NCI-H748 treated with DMSO at 0.1 percent for 48 hours (cell line): ENCODE measurements around the gene THAP8.
A peak's percentile ranks its signal among the peaks of the same experiment; 100 is the strongest.
"Not testable (repeated sequence)": the region's sequence is repeated elsewhere in the genome, so short reads cannot be mapped to it uniquely, and the experiment has no call there.

Experiments used
- DNase-seq: peaks from one replicate; lab custom pipeline; 2025; lab: John Stamatoyannopoulos, UW

THAP8 gene

GRCh38 chr19:36068810-36069499, 14.9 kb upstream of the THAP8 start:
- DNase-seq = not testable (repeated sequence)

DNA sequence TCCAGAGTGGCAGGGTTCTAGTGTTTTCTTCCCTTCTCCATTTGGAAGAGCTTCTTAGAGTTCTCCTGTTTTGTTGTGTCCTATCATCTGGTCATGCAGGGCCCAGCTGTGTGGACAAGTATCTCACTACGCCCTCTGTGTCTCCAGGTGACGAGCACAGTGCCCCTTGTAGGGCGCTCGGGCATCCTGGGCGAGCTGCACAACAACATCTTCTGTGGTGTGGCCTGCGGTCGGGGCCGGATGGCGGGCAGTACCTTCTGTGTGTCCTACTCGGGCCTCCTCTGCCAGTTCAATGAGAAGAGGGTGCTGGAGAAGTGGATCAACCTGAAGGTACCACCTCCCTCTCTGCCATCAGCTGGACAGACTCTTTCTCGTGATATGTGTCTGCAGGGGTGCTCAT, 13.6 kb upstream of the THAP8 start:
- DNase-seq = no peak

DNA sequence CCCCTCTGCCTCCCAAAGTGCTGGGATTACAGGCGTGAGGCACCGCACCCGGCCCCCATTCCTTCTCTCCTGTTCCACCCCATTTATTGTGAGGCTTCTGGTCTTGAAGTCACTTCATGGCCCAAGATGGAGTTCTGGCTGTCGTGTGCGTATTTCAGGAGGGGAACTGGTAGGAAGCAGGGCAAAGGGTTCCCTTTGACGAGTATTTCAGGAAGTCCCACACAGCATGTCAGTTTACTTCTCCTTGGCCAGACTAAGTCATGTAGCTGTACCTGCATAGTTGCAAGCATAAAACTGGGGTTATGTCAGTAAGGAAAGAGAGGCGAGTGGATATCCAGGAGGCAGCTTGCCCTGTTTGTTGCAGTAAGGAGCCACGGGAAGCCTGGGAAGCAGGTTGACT, 10.7 kb upstream of the THAP8 start:
- DNase-seq = no peak

GRCh38 chr19:36061367-36061766, 7.3 kb upstream of the THAP8 start:
- no peak for DNase-seq

DNA sequence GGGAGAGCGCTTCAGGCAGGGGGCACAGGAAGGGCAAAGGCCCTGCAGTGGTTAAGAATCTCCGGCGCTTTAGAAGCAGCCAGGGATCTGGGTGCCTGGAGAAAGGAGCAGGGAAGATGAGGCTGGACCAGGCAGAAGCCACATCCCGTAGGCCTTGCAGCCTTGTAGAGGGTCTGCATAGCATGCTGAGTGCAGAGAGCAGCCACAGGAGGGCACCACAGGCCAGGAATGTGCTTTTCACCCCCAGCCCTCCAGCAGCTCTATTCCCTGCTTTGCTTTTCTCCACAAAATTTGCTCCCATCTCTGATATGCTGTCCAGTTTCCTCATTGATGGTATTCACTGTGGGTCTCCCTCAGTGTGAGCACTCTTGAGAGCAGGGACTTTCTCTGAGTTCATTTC, 6.3 kb upstream of the THAP8 start:
- DNase-seq = no peak

- no peak for DNase-seq
Measured at GRCh38 chr19:36059180-36059910, 5.3 kb upstream of the THAP8 start.

- DNase-seq = no peak
Measured at GRCh38 chr19:36058481-36059179, 4.5 kb upstream of the THAP8 start.

DNA sequence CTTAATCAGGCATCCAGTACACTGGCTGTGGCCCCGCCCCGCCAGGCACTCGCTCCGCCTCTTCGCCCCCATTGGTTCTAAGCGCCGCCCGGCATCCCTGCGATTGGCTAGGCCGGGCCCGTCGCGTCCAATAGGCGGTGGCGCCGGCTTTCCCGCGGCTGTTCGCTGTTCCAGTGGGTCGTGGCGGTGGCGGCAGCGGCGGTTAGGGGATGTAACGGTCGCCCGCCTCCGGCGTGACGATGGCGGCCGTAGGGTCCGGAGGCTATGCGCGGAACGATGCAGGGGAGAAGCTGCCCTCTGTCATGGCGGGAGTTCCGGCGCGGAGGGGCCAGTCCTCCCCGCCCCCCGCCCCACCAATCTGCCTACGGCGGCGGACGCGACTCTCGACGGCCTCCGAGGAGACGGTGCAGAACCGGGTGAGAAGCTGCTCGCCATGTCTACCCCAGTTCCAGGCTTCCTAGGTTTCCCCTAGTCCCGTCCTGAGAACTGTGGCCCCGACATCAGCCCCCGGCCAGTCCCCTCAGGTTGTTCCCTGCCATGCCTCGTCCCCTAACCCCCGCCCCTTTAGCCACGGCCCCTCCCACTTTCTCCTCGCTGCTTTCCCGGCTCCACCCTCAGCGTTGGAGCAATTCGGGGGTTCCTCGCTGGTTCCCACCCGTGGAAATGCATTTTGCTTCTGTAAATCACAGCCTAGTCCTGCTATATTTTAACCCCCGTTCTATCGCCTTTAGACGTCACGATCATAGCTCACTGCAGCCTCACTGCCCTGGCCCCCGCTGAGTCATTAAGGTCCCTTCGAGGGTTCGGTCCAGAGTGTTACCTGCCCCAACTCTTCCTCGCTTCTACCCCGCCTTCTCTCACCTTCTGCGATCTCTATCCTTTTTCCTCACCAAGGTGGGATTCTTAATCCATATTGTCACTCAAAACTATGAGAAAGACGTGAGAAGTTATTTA, 925 bp upstream of the THAP8 start, which contains the start of gene WDR62:
Gene WDR62 (plus strand): TSS at position 165 of the 954 bp plus-strand sequence. CDS start 75 bp downstream, at position 240.
- DNase-seq = peak; percentile 98

DNA sequence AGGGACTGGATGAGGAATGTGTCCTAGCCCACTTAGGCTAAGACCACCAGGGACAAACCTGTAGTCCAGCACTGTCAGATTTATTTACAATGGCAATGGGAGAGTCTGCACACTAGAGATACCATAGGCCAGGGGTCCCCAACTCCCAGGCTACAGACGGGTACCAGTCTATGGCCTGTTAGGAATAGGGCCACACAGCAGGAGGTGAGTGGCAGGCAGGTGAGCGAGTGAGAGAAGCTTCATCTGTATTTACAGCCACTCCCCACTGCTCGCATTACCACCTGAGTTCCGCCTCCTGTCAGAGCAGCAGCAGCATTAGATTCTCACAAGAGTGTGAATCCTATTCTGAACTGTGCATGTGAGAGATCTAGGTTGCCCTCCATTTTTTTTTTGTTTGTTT, 2.4 kb downstream of the THAP8 start:
- no peak for DNase-seq

GRCh38 chr19:36051236-36051635, 2.8 kb downstream of the THAP8 start:
- no peak for DNase-seq

DNA sequence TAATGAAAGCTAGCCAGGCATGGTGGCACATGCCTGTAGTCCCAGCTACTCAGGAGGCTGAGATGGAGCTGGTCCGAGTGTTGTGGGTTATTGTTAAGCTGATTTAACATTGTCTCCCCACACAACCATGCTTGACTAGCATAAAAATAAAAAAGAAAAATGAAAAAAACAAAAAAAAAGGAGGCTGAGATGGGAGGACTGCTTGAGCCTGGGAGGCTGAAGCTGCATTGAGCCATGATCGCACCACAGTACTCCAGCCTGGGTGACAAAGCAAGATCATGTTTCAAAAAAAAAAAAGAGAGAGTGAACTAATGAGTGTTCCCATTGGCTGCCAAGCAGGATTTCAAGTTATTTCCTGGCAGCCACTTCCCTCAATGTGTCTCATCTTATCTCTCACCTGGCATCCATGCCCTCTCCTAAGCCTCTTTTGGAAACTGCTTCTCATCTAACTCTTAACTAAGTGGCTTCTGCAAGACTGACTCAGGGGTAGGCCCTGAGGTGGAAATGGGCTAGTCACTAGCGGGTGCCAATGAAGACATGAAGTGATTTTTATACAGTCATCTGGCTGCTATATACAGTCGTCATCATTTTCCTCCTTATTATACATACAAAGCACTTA, 4.9 kb downstream of the THAP8 start:
- DNase-seq = no peak

- no peak for DNase-seq
Measured at GRCh38 chr19:36047835-36048234, 6.2 kb downstream of the THAP8 start.

DNA sequence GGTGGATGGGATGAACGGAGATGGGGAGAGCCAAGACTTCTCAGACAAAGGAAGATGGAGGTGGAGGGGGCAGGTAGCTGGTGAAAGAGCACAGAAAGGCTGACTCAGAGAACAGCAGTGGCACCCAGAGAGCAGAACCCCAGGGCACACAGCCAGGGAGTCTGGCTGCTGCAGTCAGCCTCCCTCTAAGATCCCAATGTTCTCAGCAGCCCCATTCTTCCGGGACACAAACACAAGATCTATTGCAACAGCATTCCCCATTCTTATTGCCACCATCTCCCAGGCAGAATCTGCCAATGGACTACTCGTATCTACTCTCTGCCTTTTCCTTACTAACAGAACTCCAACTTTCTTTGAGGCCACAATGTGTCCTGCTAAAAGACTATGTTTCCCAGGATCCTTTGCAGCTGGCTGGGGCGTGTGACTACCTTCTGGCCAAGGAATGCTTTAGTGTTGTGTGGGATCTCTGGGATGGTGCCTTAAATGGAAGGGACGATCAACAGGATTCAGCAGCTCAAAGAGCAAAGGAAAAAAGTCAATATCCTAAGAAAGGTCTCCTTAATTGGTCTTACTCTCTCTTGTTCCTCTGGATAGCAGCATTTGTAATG, 7.5 kb downstream of the THAP8 start:
- no peak for DNase-seq

DNA sequence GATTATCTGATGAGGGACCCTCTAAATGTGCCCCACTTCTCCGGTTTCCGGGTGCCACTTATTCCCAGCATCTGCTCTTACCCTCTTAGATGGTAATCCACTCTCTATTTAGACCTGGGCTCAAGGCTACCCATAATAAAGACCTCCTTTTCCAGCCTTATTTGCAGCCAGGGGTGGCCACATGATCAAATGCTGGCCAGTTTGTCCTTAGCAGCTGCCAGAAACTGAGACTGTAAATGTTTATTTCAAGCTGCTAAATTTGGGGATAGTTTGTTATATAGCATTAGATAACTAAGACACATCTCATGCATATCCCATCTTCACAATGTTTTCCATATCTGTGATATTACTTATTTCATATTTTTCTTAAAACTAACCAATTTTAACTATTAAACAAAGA, 10.1 kb downstream of the THAP8 start:
- no peak for DNase-seq

DNA sequence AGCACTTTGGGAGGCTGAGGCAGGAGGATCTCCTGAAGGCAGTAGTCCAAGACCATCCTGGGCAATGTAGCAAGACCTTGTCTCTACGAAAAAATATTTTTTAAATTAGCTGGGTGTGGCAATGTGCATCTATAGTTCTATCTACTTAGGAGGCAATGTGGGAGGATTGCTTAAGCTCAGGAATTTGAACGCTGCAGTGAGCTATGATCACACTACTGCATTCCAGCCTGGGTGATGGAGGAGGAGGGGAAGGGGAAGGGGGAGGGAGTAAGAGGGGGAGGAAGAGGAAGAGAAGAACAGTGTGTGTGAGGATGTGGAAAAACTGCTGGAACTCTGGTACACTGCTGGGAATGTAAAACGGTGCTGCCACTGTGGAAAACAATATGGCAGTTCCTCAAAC, 12.3 kb downstream of the THAP8 start:
- DNase-seq = no peak

- not testable (repeated sequence) for DNase-seq
Measured at GRCh38 chr19:36041092-36041491, 13.0 kb downstream of the THAP8 start.

DNA sequence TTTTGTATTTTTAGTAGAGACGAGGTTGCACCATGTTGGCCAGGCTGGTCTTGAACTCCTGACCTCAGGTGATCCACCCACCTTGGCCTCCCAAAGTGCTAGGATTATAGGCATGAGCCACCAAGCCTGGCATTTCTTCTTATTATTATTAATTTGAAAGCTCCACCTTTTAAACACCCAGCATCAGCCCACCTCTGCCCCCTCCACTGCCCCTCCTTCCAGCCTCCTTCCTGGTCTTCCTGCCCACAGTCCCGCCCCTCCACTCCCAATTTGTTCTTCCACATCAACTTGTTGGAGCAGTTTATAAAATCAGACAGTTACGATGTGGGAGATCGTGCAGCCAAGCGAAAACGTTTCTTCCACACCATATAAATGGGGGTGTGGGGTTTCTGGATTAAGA, 13.6 kb downstream of the THAP8 start:
- no peak for DNase-seq

- peak; percentile 64 for DNase-seq
Measured at GRCh38 chr19:36032251-36033104, 21.6 kb downstream of the THAP8 start, which contains the start of gene CLIP3. CLIP3 (minus strand) TSS chr19:36032873; CDS start chr19:36032357, 516 bp downstream.

DNA sequence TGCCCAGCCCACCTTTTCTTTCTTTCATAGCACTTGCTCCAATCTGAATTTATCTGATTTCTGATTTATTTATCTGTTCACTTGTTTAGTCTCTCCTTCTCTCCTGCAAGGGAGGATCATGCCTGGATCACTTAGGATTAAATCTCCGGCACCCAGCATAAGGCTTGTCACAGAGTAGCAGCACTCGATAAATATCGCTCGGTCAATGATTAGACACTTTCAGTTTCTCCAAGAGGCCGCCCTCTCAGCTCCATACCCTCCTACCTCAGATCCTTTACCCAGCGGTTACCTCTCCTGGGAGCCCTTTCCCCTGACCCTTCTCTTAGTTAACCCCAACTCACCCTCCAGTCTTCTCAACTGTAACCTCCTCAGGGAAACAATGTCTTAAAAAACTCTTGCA, 22.8 kb downstream of the THAP8 start:
- no peak for DNase-seq
